OCI-LY1 (cell line): Measurements from ENCODE around the gene HCST.
A peak's percentile ranks its signal among the peaks of the same experiment; 100 is the strongest.

Source experiments
- H2AFZ ChIP-seq: fragments of 200-600 bp; sonication (generic), shearing (Covaris generic); 2 replicates; pipeline ENCODE4 v1.6.0; 2014; ENCODE audit warnings: antibody characterized with exemption, mild to moderate bottlenecking, low read length
- H3F3A ChIP-seq: fragments of 200-600 bp; sonication (generic), shearing (Covaris generic); 2 replicates; pipeline ENCODE4 v1.6.0; 2014; ENCODE audit warnings: mild to moderate bottlenecking, antibody characterized with exemption, low read length, moderate library complexity; ENCODE audit not compliant: insufficient read depth
- H3K27ac ChIP-seq: fragments of 200-600 bp; sonication (generic); 2 replicates; pipeline ENCODE4 v1.5.1; 2014; ENCODE audit warnings: low read length, mixed run types, mild to moderate bottlenecking, low read depth; ENCODE audit not compliant: poor library complexity, severe bottlenecking
- H3K27me3 ChIP-seq: fragments of 200-600 bp; sonication (generic); 2 replicates; pipeline ENCODE4 v1.6.0; 2014; ENCODE audit warnings: antibody characterized with exemption, mild to moderate bottlenecking, low read length, moderate library complexity; ENCODE audit not compliant: insufficient read depth
- H3K36me3 ChIP-seq: fragments of 200-600 bp; sonication (generic); 2 replicates; pipeline ENCODE4 v1.6.1; 2014; ENCODE audit warnings: mild to moderate bottlenecking, antibody characterized with exemption, low read length, moderate library complexity, mixed read lengths; ENCODE audit not compliant: insufficient read depth
- H3K4me1 ChIP-seq: fragments of 200-600 bp; sonication (generic); 2 replicates; pipeline ENCODE4 v1.5.1; 2014; ENCODE audit warnings: mild to moderate bottlenecking, low read length, moderate library complexity; ENCODE audit not compliant: insufficient read depth, severe bottlenecking
- H3K4me2 ChIP-seq: fragments of 200-600 bp; sonication (generic), shearing (Covaris generic); 2 replicates; pipeline ENCODE4 v1.6.1; 2014; ENCODE audit warnings: low read length
- H3K4me3 ChIP-seq: fragments of 200-600 bp; sonication (generic); 2 replicates; pipeline ENCODE4 v1.5.1; 2014; ENCODE audit warnings: low read length, low read depth, mild to moderate bottlenecking, mixed read lengths; ENCODE audit not compliant: poor library complexity, severe bottlenecking
- H3K79me2 ChIP-seq: fragments of 200-600 bp; shearing (Covaris generic); 2 replicates; pipeline ENCODE4 v1.6.1; 2016; ENCODE audit warnings: mixed run types, low read length, mixed read lengths; ENCODE audit not compliant: insufficient read depth
- H3K9ac ChIP-seq: fragments of 200-600 bp; sonication (generic), shearing (Covaris generic); 2 replicates; pipeline ENCODE4 v1.6.1; 2014; ENCODE audit warnings: mild to moderate bottlenecking, low read length, mixed read lengths
- H3K9me2 ChIP-seq: fragments of 200-600 bp; sonication (generic), shearing (Covaris generic); 2 replicates; pipeline ENCODE4 v1.6.1; 2014; ENCODE audit warnings: low read depth, mild to moderate bottlenecking, low read length, mixed read lengths
- H3K9me3 ChIP-seq: fragments of 200-600 bp; shearing (Covaris generic); 2 replicates; pipeline ENCODE4 v1.6.1; 2014; ENCODE audit warnings: low read length, mixed read lengths
- H4K20me1 ChIP-seq: fragments of 200-600 bp; sonication (generic), shearing (Covaris generic); 2 replicates; pipeline ENCODE4 v1.6.0; 2016; ENCODE audit warnings: mild to moderate bottlenecking, low read length; ENCODE audit not compliant: insufficient read depth
- EZH2 ChIP-seq: fragments of 200-600 bp; sonication (generic), shearing (Covaris generic); IDR thresholded peaks from 2 replicates; pipeline ENCODE4 v1.8.0; 2017; ENCODE audit warnings: borderline replicate concordance, mixed run types, mild to moderate bottlenecking, antibody characterized with exemption, low read length, moderate library complexity, mixed read lengths
- TF ChIP-seq, protein P1 (sequence below): fragments of 200-600 bp; sonication (generic), shearing (Covaris generic); IDR thresholded peaks from 2 replicates; pipeline ENCODE4 v1.5.1; 2017; ENCODE audit warnings: mild to moderate bottlenecking, antibody characterized with exemption, low read length, moderate library complexity, mixed read lengths

The HCST gene

DNA sequence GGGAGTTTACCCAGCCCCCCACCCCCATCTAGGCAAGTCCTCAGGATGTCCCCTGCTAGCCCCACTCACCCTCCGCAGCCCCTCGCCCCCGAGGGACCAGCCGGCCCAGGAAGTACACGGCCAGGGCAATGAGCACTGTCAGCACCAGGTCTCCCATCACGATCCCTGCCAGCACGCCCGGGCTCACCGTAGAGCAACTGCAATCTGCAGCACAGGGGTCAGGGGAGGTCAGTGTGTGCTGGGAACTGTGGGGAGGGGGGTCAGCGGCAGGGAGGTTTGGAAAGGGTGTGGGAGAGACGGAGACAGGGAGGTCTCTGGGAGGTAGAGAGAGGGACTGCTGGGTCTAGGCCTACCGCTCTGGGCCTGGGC is 5.0 kb downstream of the HCST start:
- no peak overlapping the region for H3K4me2 ChIP-seq
- H4K20me1 ChIP-seq, result no peaks in the 10 kb centered on the region
- H3K9ac ChIP-seq, result no peak overlapping the region
- H3K36me3 ChIP-seq, result no peaks in the 10 kb centered on the region
- H3K9me2 ChIP-seq, result no peaks in the 10 kb centered on the region
- H3K4me1 ChIP-seq, result peaks cover 25% of the 10 kb centered on the region
- no peaks in the 10 kb centered on the region for H3K79me2 ChIP-seq
- H3K4me3 ChIP-seq, result no peak overlapping the region
- no peaks in the 10 kb centered on the region for H3K9me3 ChIP-seq
- no peaks in the 10 kb centered on the region for H3K27me3 ChIP-seq
- no peaks in the 10 kb centered on the region for H3F3A ChIP-seq
- no peak overlapping the region for H2AFZ ChIP-seq
- H3K27ac ChIP-seq, result no peak overlapping the region
- TF ChIP-seq, protein P1, sequence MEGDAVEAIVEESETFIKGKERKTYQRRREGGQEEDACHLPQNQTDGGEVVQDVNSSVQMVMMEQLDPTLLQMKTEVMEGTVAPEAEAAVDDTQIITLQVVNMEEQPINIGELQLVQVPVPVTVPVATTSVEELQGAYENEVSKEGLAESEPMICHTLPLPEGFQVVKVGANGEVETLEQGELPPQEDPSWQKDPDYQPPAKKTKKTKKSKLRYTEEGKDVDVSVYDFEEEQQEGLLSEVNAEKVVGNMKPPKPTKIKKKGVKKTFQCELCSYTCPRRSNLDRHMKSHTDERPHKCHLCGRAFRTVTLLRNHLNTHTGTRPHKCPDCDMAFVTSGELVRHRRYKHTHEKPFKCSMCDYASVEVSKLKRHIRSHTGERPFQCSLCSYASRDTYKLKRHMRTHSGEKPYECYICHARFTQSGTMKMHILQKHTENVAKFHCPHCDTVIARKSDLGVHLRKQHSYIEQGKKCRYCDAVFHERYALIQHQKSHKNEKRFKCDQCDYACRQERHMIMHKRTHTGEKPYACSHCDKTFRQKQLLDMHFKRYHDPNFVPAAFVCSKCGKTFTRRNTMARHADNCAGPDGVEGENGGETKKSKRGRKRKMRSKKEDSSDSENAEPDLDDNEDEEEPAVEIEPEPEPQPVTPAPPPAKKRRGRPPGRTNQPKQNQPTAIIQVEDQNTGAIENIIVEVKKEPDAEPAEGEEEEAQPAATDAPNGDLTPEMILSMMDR, result no peak
- no peak for TF ChIP-seq EZH2

DNA sequence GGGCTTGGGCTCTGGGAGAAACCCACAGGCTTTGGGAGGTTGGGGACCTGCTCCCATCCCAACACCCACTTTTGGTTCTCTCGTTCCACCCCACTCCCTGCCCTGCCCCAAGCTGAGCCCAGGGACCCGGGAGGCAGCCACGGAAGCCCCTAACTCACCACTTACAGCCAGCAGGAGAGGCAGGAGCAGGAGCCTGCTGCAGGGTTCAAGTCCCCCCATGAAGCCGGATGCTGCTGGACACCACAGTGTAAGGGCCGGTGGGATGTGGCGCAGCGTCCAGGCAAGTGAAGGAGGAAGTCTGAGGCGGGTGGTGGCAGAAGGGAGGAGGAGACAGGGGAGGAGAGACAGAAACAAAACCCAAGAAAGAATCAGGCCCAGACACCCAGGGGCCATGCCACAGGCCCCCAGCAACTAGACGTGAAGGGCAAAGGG is 5.7 kb downstream of the HCST start, which contains the start of gene TYROBP:
Gene TYROBP, minus strand, starts transcription at position 286 of the 432 bp plus-strand sequence. Its CDS starts 67 bp downstream, at position 219.
- Histone ChIP-seq H4K20me1 (no peaks in the 10 kb centered on the region), H3K27ac (peak within 1 kb of the TSS; percentile 9), H3K4me1 (peaks cover 19% of the 10 kb centered on the region), H3K9me3 (no peaks in the 10 kb centered on the region), H3K9ac (no peak within 1 kb of the TSS), H3K36me3 (no peaks in the 10 kb centered on the region), H3K79me2 (no peaks in the 10 kb centered on the region), H3K27me3 (no peaks in the 10 kb centered on the region), H3K9me2 (no peaks in the 10 kb centered on the region), H3F3A (no peaks in the 10 kb centered on the region), H3K4me3 (no peak within 1 kb of the TSS), H3K4me2 (no peak within 1 kb of the TSS), H2AFZ (no peak within 1 kb of the TSS)
- no peak for TF ChIP-seq EZH2
- TF ChIP-seq, protein P1, result no peak

DNA sequence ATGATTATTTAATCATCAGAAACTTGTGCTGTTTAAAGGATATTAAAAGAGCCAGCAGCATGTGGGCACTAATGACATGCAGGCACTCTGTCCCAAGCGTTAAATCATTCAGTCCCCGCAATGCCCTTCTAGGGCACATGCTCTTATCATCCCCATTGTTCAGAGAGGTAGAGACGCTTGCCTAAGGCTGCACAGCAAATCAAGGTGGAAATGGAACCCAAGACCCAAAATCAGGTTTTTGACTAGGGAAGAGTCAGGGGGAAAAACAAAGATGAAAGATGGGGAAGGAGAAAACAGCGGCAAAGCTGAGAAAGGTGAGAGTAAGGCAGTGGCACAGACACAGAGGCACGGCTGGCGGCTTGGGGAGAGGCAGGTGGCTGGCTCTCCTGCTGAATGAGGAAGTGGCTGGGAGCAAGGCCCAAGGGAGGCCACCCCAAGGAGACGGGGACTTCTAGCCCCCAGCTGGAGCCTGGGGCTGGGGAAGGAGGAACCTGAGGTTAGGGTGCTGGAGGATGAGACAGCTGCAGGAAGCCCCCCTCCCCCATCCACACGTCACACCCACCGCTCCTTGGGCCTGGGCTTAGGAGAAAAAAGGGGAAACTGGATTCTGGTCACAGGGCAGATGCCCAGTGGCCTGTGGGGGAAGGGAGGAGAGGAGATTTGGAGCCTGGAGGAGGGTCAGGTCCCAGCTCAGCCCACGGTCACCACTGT is 6.8 kb downstream of the HCST start:
- TF ChIP-seq EZH2, result no peak
- TF ChIP-seq, protein P1, result no peak
- no peak overlapping the region for H3K9ac ChIP-seq
- no peaks in the 10 kb centered on the region for H3F3A ChIP-seq
- no peak overlapping the region for H3K4me3 ChIP-seq
- H3K27me3 ChIP-seq, result no peaks in the 10 kb centered on the region
- H3K36me3 ChIP-seq, result no peaks in the 10 kb centered on the region
- H2AFZ ChIP-seq, result no peak overlapping the region
- no peaks in the 10 kb centered on the region for H3K9me3 ChIP-seq
- H3K4me1 ChIP-seq, result peaks cover 13% of the 10 kb centered on the region
- no peaks in the 10 kb centered on the region for H3K9me2 ChIP-seq
- H3K27ac ChIP-seq, result peak overlapping the region; percentile 9
- H3K4me2 ChIP-seq, result no peak overlapping the region
- no peaks in the 10 kb centered on the region for H3K79me2 ChIP-seq
- H4K20me1 ChIP-seq, result no peaks in the 10 kb centered on the region
